SKM-1 (cell line): ENCODE data around the gene IGF2R.
A peak's percentile ranks its signal among the peaks of the same experiment; 100 is the strongest.

ENCODE experiments used
- DNase-seq: peaks from one replicate; lab custom pipeline; 2025; ENCODE audit not compliant: unreplicated experiment; lab: John Stamatoyannopoulos, UW

Gene IGF2R

DNA sequence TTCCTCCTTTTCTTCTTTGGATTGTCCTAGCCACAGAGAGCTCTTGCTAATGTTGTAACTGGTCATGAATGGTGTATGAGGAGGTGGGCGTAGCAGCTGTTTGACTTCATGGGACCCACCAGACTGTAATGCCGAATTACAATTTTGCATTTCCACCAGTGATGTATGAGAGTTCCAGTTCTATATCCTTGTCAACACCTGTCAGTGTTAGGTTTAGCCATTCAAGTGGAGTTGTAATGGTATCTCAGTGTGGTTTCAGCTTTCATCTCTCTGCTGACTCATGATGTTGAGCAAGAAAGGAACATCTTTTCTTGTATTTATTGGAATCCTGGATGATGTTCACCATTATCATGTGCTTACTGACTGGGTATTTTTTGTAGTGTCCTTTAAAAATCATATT lies 5.1 kb downstream of the IGF2R start:
- no peak for DNase-seq

DNA sequence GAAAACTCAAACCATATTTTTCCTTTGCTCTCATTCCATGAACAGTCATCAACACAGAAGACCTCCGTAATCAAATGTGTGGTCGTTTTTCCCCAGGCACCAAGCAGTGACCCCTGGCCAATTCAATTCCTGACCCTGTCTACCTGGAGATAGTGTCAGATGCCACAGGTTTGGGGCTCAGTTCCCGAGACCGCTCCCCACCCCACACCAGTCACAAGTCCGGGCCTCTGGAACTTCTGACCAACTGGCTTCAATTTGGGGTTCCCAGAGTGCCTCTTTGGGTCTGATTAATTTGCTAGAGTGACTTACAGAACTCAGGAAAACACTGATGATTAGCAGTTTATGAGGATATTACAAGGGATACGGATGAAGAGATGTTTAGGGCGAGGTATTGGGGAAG lies 6.0 kb downstream of the IGF2R start:
- DNase-seq = no peak

DNA sequence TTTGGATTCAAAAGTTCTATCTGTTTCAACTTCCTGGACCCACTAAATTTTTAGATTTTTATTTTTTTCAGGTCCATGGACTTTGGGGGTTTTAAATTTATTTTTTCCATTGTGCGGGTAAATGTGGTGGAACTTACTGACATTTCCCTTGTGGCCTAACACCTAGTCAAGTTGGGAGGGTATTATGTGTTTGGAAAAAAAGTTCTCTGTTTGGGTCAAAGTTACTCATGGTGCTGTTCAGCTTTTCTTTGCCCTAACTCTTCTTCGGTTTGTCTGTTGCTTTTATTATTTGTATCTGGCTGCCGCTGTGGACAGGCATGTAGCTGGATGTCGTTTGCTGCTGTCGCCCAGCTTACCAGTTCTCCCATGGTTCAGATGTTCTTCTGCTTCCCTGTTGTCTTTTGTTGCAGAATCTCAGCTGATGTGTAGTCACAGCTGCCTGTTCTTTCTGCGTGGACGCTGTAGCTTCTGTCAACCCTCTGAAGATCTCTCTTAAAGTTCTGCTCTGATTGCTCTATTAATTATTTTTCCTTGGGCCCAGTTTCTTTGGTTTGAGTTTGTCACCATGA lies 7.9 kb downstream of the IGF2R start:
- DNase-seq = no peak

DNA sequence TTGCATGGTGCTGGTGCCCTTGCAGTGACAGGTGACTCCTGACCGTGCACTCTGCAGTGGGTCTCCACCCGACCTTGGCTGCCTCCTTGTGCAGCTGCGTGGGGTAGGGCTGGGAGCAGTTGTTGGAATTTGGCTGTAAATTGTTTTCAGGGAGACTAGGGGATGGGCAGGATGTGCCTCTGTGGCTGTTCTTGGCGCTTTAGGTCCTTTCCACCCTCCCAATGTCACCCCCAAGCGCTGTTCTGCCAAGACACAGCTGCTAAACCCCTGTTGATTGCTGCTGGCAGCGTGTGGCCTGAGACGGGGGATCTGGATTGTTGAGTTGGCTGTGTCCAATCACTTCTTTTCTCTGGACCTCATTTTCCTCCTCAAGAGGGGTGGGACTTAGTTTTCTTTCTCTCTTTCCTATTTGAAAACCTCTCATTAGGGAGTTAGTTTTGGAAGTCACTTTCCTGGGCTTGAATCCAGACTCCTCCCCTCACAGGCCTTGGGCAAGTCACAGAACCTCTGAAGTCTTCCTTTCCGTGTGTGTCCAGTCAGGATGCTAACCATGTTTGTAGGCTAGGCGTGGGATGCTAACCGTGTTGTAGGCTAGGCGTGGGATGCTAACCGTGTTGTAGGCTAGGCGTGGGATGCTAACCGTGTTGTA lies 8.5 kb downstream of the IGF2R start:
- DNase-seq = no peak

DNA sequence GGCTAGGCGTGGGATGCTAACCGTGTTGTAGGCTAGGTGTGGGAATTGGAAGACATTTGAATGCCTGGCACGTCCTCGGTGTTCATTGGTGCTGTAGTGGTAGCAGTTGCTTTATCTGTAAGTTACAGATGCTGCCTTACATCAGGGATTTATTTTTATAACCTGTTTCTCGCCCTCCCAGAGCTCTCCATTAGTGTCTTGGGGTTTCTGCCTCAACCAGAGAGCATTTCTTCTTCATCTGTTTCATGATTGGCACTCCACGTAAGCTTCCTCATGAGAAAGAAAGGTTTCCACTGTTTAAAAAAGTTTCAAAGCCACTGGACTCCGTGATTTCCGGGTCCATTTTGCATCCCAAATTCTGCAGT lies 9.0 kb downstream of the IGF2R start:
- no peak for DNase-seq

DNA sequence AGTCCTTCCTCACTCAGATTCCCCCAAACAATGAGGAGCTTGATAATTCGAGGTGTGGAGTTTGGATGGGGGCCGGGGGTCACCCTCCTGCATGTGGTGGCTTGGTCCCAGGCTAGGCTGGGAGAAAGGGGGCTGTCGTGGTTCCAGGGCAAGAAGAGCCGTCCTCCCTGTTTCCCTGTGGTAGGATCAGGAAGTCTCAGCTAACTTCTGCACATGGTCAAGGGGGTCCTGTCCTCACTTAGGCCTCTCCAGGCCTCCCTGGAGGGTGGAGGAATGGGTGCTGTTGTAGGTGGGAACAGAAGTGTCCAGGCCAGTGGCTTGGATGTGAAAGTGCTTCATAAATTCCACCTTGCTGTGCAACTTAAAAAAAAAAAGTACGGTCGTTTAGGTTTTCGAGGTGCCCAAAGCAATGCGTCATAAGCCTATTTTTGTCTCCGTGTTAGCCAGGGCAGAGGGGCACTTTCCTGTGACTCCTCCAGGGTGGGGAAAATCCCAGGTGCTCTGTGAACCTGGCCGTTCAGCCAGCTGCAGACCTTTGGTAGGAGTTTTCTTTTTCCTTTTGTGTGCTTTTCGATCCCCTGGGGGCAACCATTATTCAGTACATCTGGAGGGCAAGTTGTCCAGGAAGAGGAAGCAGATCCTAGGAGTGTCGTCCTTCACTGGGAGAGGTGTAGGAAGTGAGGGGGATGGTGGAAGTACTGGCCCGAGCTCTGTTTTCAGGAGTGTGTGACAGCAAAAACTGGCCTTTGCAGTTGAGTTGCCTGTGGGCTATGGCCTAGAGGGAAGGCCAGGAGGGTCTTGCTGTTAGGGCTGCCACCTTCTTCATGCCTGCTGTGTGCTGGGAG lies 9.6 kb downstream of the IGF2R start:
- DNase-seq = no peak

DNA sequence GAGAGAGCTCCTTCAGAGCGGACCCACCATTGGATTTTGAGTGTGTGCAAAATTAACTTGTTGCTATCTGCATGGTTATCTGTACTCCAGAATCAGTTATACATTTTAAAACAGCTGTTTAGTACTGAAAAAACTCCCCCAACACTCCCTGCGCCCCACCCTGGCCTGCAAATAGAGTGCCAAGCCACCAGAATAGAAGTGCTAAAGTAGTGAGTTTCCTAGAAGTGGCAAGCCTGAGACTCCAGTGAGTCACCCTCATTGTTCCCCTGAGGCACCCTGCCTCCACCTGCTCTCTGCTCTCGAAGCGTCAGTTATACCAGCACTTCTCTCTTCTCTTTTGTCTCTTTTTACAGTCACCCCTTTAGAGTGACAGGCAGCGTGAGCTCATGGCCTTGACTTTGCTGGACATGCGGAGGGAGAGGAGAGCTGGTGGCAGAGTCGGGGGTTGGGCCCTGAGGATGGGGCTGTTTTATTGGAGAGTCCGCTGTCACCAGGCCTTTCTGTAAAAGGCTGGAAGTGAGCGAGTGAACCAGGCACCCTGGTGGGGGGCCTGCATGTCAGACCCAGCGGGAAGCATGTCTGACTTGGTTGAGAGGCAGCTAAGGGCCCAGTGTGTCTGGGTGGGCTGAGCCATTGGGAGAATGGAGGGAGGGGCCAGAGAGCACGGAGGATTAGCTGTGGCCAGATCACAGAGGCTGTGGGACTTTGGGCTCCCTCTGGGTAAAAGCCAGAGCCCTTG lies 10.4 kb downstream of the IGF2R start:
- DNase-seq = no peak

DNA sequence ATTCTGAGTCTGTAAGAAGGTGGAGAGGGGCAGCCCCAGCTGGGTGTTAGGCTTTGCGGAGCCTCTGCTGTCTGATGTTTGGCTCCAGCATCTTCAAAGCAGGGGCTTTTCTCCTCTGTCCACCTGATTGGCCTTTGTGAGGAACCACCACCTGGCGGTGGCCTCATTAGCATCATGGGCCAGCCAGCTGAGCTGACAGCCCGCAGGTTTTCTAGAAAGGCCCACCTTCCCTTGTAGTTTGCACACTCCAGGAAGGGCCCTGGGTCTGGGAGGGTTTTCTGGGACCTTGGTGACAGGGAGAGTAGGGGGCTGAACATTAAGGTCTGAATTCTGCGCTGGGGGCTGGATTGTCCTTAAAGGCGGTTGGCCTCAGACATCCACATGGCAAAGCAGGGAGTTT lies 11.6 kb downstream of the IGF2R start:
- no peak for DNase-seq

DNA sequence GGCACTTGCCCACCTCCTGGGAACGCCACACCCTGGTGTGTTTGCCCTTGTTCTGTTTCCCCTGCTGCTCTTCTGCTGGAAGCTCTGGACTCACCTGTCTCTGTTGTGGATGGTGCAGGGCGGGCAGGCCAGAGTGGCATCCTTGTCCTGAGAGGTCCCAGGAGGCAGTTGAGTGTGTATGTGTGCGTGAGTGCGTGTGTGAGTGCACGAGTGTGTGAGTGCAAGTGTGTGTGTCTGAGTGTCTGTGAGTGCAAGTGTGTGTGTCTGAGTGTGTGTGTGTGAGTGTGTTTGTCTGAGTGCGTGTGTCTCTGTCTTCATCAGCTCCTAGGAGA lies 12.2 kb downstream of the IGF2R start:
- DNase-seq = no peak

DNA sequence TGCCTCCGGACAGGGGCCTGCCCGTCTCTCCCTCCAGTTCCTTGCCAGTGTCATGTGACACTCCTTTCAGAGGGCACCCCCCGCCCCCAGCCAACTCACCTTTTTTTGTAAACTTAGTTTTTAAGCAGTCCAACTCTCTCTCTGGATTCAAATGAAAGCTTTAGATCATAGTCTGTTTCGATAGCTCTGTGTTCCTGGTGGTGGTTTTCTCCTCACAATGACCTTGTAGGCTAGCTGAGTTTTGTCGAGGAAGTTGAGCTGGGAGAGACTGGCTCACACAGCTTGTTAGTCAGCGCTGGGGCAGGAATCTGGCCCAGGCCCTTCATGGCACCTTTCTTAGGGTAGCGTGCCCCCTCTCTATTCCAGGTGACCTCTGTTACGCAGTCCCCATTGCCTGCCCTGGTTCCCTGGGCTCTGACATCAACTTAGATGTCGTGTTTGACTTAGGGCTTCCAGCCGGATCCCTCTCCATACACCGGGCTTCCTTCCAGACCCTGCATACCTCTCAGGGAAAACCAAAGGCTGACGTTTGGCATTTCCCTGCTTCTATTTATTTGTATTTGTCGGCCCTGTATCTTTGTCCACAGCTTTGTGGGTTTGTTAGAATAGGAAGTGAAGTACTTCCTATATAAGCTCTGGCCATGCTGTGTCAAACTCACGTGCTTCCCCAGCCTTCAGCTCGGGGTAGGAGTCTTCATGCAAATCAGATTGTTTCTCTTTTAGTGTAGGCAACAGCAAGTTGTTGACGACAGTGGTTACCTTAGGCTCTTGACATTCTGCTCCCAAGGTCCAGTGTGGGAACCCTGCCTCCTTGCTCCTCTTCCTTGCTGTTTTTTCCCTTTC lies 12.7 kb downstream of the IGF2R start:
- peak; percentile 69 for DNase-seq

DNA sequence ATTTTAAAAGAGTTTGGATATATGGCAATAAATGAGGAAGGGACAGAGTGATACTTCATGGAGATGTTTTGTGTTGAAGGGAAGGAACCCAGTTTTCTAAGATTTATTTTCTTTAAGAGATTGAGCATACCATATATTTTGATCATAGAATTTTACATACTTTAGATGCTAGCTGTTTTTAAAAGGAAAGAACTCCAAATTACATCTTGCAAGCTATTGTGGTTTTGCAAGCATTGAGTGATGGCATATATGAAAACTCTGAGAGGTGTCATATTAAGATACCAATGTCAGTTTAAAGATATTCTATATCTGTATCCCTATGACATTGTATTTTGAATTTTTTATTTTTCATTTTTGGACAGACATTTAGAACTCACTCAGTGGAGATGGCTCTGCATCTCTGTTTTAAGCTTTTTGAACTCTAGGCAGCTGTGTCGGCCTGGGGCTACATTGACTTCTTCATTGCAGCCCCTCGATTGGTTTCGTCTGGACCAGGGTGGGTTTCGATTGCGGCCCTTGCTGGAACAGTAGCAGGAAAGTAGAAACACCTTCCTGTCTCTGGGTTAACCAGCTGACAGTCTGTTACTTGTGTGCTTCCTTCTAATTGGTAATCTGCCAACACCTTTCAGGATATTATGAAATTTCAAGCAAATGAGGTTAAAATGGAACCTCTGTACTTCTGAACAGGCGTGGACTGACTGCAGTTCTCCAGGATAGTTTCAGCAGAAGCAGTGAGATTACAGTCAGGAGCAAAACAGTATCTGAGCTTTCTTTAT lies 14.0 kb downstream of the IGF2R start:
- peak; percentile 85 for DNase-seq

DNA sequence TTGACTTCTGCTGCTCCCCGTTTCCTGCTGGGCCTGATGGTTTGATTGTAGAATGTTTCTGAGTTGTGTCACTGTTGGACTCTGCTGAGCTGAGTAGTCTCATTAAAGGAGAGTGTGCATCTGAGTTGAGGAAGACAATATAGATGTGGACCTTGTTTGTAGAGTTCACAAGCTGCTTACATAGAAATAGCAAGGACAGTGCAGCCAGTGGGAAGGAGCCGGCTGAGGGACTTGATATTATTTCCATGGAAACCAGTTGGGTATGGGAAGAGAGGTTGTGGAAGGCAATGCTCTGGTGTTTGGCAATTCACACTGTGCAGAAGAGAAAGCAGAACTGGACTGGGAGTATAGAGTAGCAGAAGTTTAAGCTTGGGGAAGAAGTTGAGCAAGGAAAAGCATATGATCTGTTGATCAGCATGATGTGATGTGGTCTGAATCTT lies 14.8 kb downstream of the IGF2R start:
- DNase-seq = peak; percentile 94

DNA sequence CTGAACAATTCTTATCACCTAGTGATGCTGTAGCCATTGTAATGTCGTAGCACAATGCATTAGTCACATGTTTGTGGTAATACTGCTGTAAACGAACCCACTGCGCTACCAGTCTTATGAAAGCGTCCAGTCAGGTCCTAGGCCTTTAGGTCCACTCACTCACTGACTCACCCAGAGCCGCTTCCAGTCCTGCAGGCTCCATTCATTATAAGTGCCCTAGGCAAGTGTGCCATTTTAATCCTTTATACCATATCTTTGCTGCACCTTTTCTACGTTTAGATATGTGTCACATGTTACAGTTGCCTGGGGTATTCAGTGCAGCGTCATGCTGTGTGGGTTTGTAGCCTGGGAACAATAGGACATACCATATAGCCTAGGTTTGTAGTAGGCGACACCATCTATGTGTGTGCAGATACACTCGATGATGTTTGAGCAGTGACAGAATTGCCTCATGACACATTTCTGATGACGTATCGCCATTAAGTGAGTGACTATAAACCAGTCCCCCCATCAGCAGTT lies 15.4 kb downstream of the IGF2R start:
- no peak for DNase-seq

DNA sequence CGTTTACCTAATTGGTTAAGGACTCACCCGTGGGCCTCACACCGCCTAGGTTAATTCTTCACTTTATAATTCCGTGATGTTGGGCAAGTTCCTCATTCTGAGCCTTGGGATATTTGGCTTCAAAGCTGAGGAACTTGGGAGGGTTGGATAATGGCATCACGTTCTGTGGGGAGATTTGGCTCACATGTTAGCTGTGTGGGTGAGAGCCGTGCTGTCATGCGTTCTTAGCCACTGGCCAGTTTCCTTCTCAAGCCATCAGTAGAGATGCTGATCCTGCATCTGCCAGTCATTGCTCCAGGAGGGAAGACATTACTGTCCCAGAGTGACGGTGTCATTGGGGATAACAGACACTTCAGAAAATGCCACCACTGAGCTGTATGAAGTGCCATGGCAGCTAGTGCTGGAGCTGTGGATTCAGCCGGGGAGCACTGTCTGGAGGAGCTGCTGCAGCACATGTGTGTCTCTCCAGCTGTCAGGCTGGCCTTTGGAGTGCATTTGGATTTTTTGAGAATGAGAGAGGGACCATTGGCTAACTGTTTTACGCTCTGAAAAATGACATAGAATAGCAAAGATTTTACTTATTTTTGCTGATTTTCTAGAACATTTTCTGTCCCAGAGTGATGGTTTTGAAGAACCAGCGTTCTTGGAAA lies 16.5 kb downstream of the IGF2R start:
- no peak for DNase-seq

DNA sequence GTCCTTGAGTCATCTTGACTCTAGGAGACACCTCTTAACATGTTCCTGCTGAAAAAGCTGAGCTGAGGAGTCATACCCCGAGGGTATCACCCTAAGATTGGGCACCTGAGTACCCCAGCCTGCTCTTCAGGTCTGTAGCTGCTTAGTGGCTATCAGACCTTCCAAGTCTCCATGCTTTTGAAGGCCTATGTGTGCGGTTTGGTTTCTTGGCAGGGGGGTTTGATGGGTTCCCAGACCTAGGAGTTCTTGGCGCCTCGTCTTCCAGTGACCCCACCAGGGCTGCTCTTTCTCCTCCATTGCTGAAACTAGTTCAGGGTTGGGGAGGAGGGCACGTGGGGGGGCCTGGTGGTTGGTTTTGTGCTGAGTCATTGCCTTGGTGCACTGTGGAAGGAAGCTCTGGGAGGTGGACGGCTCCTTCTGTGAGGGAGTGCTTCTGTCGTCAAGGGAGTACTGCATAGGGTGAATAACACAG lies 20.1 kb downstream of the IGF2R start:
- DNase-seq = peak; percentile 59

DNA sequence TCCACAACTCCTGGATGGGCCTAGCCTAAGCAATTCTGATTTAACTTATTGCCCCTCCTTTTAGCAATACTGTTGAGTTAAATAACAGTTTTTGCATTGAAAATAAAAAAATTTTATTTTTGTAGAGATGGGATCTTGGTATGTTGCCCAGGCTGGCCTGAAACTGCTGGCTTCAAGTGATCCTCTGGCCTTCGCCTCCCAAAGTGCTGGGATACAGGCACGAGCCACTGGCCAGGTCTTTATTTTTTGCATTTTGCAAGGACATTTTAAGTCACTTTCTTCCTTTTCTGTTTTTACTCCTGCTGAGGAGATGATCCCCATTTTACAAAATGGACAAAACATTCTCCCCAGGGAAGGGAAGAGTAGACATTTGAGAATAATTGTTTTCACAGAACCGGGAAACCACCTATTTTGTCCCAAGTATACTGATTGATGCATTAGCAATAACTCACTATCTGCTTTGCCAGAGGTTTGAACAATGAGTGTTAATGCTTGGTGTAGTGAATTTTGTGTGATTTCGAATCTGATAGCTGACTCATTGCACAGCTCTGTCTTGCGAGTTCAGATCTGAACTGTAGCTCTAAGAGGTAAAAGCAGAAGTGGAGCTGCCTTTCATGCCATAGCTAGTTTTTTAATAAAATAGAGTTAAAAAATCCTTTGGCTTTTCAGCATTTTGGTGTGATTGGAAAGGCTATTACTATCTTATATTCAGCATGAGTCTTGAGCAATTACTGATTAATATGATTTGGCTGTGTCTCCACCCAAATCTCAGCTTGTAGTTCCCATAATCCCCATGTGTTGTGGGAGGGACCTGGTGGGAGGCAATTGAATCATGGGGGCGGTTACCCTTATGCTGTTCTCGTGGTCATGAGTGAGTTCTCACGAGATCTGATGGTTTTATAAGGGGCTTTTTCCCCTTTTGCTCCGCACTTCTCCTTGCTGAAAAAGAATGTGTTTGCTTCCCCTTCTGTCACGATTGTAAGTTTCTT lies 20.9 kb downstream of the IGF2R start:
- peak; percentile 40 for DNase-seq

DNA sequence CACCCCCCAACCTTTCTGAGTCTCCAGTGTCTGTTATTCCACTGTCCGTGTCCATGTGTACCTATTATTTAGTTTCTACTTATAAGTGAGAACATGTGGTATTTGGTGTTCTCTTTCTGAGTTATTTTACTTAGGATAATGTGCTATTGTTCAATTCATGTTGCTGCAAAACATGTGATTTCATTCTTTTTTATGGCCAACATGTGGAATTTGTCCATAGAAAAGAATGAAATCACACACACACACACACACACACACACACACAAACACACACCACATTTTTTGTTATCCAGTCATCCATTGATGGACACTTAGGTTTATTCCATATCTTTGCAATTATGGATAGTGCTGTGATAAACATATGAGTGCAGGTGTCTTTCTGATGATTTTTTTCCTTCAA lies 23.5 kb downstream of the IGF2R start:
- no peak for DNase-seq

DNA sequence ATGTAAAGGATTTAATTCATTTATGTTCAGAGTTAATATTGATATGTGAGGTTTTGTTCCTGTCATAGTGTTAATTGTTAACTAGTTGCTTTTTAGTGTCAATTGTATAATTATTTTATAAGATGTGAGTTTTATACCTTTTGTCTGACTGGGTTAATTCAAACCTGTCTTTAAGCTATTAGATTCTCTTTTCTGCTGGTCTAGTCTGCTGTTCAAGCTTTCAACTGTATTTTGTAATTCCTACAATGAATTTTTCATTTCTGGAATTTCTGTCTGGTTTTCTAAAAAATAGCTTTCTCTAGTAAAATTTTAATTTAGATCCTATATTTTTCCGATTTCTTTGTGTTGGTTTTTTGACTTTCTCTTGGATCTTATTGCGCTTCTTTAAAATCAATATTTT lies 26.5 kb downstream of the IGF2R start:
- no peak for DNase-seq
